Muscle layer of duodenum (tissue), 2 donors: ENCODE measurements around the gene PTPRN2.

Experiments
- H3K27ac ChIP-seq: one replicate; pipeline ENCODE4 v1.7.0; 2013; ENCODE audit warnings: mild to moderate bottlenecking, low read length
- H3K27me3 ChIP-seq: one replicate; pipeline ENCODE4 v1.7.0; 2013; ENCODE audit warnings: low read depth, mild to moderate bottlenecking, control low read depth, low read length
- H3K36me3 ChIP-seq, 2 donors: one replicate each; pipeline ENCODE4 v1.7.0; 2013; ENCODE audit warnings: low read length in 2 of 2, control low read depth in 1 of 2, mild to moderate bottlenecking in 1 of 2; ENCODE audit not compliant: insufficient read depth in 2 of 2, control insufficient read depth in 1 of 2
- H3K4me1 ChIP-seq, 2 donors: one replicate each; pipeline ENCODE4 v1.7.0; 2013; ENCODE audit warnings: low read length in 2 of 2, mild to moderate bottlenecking in 2 of 2, control low read depth in 1 of 2, moderate library complexity in 1 of 2; ENCODE audit not compliant: insufficient read depth in 2 of 2, control insufficient read depth in 1 of 2
- H3K4me3 ChIP-seq, 2 donors: one replicate each; pipeline ENCODE4 v1.7.0; 2013; ENCODE audit warnings: low read length in 2 of 2, low read depth in 1 of 2, mild to moderate bottlenecking in 1 of 2
- H3K9me3 ChIP-seq, 2 donors: one replicate each; pipeline ENCODE4 v1.7.0; 2013; ENCODE audit warnings: low read length in 2 of 2, control low read depth in 1 of 2, mild to moderate bottlenecking in 1 of 2; ENCODE audit not compliant: control insufficient read depth in 1 of 2
- donor health status: healthy.

The PTPRN2 gene

DNA sequence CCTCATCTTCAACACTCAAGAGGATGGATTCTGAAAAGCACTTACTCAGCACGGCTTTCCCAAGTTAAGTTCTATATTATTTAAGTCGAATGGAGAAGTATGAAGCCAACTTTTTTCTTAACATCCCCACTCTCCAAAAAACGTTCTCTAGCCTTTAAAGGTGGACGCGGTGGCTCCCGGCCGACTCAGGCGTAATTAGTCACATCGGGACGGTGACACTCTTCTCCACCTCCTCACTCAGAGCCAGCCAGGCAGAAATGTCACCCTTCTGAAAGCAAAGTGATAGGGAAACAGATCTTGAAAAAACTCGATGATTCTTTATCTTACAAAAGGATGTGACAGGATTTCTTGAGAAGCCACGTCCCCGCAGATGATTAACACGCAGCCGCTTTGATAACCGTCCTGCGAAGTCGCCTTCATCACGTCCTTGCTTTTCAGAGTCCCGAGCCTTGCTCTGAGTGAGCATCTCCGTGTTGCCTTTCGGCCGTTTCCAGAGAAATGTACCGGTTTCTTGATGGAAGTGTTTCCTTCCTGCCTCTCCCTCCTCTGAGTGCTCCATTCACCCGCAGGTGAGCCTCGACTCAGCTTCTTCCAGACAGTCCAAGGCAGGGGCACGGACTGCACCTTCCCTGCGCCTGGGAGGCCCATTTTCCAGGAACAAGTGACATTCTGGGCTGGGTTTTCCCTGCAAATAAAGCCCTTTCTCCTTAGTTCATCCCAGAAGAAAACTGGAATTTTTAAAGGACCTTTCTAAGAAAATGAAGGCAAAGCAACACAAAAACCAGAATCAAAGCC lies 936.1 kb downstream of the PTPRN2 start:
- Histone ChIP-seq H3K27me3 (no peaks in the 10 kb centered on the region), H3K4me3 (no peak overlapping the region), H3K9me3 (no peaks in the 10 kb centered on the region)

DNA sequence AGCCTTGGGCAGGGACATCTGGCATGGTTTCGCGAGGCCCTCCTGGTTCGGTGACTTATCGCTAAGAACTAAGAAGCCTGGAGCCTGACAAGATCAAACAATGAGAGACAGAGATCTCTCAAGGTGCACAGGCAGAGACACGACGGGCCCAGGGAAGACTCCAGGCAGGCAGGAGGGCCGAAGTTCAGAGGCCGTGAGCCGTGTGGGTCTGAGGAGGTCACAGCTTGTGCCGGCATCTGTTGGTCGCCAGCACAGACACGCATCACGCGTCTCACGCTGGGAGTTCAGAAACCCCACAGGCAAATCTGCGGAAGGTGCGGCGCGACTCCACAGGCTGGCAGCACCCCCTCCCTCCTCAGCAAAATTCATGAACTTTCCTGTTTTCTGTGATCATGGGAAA lies 936.8 kb downstream of the PTPRN2 start:
- H3K36me3 ChIP-seq, result no peaks in the 10 kb centered on the region
- no peak overlapping the region for H3K4me3 ChIP-seq
- H3K27me3 ChIP-seq, result no peaks in the 10 kb centered on the region
- H3K4me1 ChIP-seq, result no peaks in the 10 kb centered on the region
- H3K9me3 ChIP-seq, result no peaks in the 10 kb centered on the region
- no peak overlapping the region for H3K27ac ChIP-seq

More for the DNA sequence above, 936.1 kb downstream of the PTPRN2 start:
- Histone ChIP-seq H3K4me1 (no peaks in the 10 kb centered on the region), H3K36me3 (no peaks in the 10 kb centered on the region), H3K27ac (no peak overlapping the region)

DNA sequence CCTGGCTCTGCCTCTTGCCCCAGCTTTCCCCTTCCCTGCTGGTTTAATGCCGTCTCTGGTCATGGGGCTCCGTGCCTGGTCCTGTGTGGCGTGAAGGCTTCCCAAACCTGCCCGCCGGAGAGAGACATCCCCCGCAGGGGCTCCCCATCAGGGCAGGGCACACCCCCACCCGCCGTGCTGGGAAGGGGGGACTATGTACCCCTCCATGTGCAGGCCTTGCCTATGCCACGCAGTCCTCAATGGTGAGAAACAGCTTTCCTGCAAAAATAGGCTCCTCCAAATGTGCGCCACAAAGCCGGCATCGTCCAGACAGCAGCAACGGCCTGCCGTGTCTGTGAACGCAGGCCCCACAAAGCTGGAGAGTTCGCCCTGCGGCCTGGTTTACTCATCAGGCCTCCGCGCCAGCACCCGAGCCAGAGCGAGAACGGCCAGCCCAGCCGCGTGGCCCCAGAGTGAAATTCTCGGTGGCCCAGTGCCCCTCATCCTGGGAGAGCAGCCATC lies 937.4 kb downstream of the PTPRN2 start:
- H3K27me3 ChIP-seq, result no peaks in the 10 kb centered on the region
- no peaks in the 10 kb centered on the region for H3K36me3 ChIP-seq
- no peaks in the 10 kb centered on the region for H3K4me1 ChIP-seq
- no peaks in the 10 kb centered on the region for H3K9me3 ChIP-seq
- H3K27ac ChIP-seq, result no peak overlapping the region
- H3K4me3 ChIP-seq, result no peak overlapping the region

DNA sequence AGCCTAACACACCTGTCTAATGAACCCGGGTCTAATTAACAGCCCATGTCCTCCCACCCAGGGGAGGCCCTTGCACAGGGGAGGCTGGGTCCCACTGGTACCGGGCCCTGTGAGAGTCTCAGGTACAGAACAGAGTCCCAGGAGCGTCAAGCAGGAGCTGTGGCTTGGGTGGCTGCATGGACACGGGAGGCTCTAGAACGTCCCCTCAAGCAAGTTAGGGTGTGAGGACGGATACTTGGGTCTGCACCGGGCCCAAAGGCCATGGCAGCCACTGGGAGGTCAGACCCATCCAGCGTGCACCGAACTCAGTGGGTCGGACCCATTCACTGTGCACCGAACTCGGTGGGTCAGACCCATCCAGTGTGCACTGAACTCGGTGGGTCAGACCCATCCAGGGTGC lies 941.1 kb downstream of the PTPRN2 start:
- H3K4me1 ChIP-seq, result no peaks in the 10 kb centered on the region
- no peak overlapping the region for H3K27ac ChIP-seq
- no peaks in the 10 kb centered on the region for H3K27me3 ChIP-seq
- no peaks in the 10 kb centered on the region for H3K9me3 ChIP-seq
- H3K4me3 ChIP-seq, result no peak overlapping the region
- H3K36me3 ChIP-seq, result no peaks in the 10 kb centered on the region

DNA sequence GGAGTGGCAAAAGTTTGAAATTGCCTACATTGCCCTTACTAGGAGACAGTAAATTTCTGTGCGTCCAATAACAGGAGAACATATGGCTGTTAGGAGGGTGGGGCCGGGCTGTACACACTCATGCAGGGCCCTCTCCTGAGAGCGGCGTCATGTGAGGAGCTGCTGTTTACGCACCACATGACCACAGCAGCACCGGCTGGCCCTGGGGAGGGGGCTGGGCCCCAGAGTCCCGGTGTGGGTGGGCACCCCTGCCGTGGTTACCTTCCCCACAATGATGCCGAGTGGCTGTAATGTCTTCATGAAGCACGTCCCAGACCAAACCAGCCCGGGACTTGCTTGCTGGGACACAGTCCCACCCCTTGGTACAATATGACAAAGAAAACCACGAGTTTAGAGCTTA lies 942.1 kb downstream of the PTPRN2 start:
- Histone ChIP-seq H3K4me3 (no peak overlapping the region), H3K9me3 (peaks cover 0 to 8% of the 10 kb centered on the region in 2 donors), H3K27ac (no peak overlapping the region), H3K27me3 (no peaks in the 10 kb centered on the region), H3K36me3 (no peaks in the 10 kb centered on the region), H3K4me1 (no peaks in the 10 kb centered on the region)

DNA sequence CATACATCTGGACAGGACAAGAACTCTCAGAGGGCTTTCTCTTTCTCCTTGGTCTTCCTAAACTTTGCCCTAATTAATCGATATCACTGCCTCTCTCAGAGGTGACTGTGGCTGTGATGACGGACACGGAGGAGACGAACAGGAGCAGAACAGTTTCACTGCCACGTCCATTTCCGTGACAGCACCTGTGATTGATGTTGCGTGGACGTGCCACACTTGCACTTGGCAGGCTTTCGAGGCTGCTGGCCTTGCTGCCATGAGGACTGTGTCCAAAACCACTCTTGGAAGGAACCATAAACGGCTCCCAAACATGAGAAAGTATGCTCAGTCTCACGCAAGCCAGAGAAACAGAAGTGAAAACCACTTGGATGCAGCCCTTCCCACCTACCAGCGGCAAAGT lies 942.7 kb downstream of the PTPRN2 start:
- H3K27me3 ChIP-seq, result no peaks in the 10 kb centered on the region
- H3K27ac ChIP-seq, result no peak overlapping the region
- H3K4me1 ChIP-seq, result no peaks in the 10 kb centered on the region
- H3K4me3 ChIP-seq, result no peak overlapping the region
- H3K36me3 ChIP-seq, result no peaks in the 10 kb centered on the region
- H3K9me3 ChIP-seq, result peaks cover 0 to 12% of the 10 kb centered on the region in 2 donors

DNA sequence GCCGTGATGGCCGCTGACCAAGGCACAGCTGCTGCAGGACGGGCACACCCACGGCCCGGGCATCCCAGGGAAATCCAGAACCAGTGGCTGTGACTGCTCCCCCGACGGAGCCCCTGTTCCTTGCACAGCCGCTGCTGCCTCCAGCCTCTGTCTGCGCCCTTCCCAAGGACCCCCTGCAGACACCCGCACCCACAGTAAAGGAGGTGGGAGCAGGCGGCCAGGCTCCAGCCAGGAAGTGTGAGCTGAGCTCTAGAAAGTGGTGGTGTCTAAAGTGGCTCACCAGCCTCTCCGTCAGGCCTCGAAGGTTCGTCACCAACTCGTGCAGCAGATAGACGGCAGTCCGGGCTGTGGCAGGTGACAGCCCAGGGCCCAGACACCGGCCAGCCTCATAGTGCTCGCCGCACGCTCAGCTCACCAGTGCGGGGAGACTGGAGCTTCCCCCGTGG lies 944.1 kb downstream of the PTPRN2 start:
- Histone ChIP-seq H3K27ac (no peak overlapping the region), H3K36me3 (no peaks in the 10 kb centered on the region), H3K4me3 (no peak overlapping the region), H3K4me1 (no peaks in the 10 kb centered on the region), H3K27me3 (no peaks in the 10 kb centered on the region), H3K9me3 (peaks cover 0 to 21% of the 10 kb centered on the region in 2 donors)

DNA sequence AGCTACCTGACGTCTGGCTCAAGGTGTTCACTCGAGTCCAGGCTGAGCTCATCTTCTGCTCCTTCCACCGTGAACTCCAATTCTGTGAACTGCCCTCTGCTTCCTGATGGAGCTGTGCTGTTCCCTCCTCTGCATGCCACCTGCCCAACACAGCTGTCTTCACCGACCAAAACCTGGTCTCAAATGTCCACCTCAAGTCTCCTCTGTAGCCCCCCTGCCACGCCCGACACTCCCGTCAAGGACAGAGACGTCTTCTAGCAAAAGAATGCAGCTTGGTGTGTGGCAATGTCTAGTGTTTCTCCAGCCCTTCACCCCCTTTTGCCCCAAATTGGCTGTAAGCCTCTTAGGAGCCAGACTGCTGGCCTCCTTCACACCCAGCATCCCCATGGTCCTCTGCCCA lies 945.8 kb downstream of the PTPRN2 start:
- no peaks in the 10 kb centered on the region for H3K27me3 ChIP-seq
- H3K4me3 ChIP-seq, result no peak overlapping the region
- peaks cover 0 to 21% of the 10 kb centered on the region in 2 donors for H3K9me3 ChIP-seq
- H3K4me1 ChIP-seq, result no peaks in the 10 kb centered on the region
- H3K36me3 ChIP-seq, result no peaks in the 10 kb centered on the region
- no peak overlapping the region for H3K27ac ChIP-seq

DNA sequence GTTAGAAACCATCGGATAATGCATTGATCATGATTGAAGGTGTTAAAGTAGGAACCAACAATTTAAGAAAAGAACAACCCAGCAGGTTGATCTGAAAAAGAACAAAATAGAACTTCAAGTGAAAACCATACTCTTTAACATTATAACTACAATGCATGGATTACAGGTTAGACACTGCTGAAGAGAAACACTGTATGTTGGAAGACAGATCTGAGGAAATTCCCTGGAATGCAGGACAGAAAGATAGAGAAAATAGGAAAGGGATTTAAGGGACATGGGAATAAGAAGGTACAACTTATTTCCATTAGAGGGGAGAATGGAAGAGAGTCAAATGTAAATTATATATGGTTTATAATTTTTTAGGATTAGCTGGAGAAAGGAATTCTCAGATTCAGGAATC lies 947.5 kb downstream of the PTPRN2 start:
- Histone ChIP-seq H3K27me3 (no peaks in the 10 kb centered on the region), H3K4me3 (no peak overlapping the region), H3K27ac (no peak overlapping the region), H3K4me1 (no peaks in the 10 kb centered on the region), H3K9me3 (peaks cover 0 to 21% of the 10 kb centered on the region in 2 donors), H3K36me3 (no peaks in the 10 kb centered on the region)

DNA sequence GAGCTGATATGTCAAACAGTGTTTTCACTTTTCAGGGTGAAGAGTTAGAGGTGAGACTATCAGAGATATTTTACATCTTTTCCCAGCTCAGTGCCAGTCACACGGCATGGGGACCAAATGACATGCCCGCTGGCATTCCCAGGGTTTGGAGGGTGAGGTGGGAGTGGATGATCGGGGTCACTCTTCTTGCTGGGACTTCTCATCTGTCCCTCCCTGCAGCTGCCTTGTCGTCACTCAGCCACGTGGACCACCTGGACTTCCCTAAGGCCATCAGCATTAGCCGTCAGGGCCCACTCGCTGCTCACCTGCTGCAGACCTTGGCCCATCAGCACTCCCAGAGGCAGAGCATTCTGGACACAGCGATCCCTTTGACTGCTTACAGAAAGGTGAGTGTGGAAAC lies 949.1 kb downstream of the PTPRN2 start:
- H3K9me3 ChIP-seq, result peaks cover 0 to 21% of the 10 kb centered on the region in 2 donors
- H3K27me3 ChIP-seq, result no peaks in the 10 kb centered on the region
- H3K27ac ChIP-seq, result no peak overlapping the region
- H3K36me3 ChIP-seq, result no peaks in the 10 kb centered on the region
- H3K4me3 ChIP-seq, result no peak overlapping the region
- H3K4me1 ChIP-seq, result no peaks in the 10 kb centered on the region

DNA sequence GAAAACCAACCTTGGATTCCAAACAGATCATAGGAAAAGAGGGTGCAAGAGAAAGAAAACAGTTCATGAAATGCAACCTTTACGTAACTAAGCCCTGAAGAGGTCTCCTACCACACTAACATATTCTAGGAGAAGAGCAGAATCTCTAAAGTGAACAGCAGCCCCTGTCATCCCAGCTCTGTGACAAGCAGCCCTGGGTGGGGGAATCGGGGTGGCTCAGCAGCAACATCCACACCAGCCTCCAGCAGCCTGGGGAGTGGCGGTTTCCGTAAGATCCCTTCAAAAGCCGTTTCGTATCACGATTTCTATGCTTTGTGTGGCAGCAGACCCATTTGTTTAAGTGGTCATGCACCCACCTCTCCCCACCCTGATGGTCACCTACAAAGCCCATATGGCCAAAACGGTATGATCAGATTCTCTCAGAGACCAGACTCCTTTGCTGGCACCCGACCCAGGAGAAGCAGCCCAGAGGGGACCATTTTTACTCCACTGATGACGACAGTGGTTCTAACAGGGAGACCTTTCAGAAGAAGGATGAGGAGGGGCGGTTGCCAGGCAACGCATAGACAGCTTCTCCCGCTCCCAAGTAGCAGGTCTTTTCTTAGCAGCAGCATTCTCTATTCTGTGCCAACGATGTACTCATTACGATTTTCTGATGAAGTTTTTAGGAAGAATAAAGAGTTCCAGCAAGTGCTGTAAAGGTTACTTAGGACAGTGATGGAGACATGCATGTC lies 950.2 kb downstream of the PTPRN2 start:
- Histone ChIP-seq H3K4me1 (no peaks in the 10 kb centered on the region), H3K36me3 (no peaks in the 10 kb centered on the region), H3K27ac (no peak overlapping the region), H3K9me3 (peaks cover 0 to 21% of the 10 kb centered on the region in 2 donors), H3K4me3 (no peak overlapping the region), H3K27me3 (no peaks in the 10 kb centered on the region)
